Suppressor macrophage treated with lipopolysaccharide for 4 hours (primary cell): ENCODE results near the gene ABCF3.

Experiments
- DNase-seq: peaks from one replicate; pipeline ENCODE4 v3.0.0-alpha.2; 2020

Gene ABCF3

GRCh38 chr3:184168363-184169120, 17.5 kb upstream of the ABCF3 start:
- no peak for DNase-seq

GRCh38 chr3:184169896-184170875, 15.8 kb upstream of the ABCF3 start:
- no peak for DNase-seq

- no peak for DNase-seq
Measured at GRCh38 chr3:184171562-184171961, 14.4 kb upstream of the ABCF3 start.

- DNase-seq = no peak
Measured at GRCh38 chr3:184172681-184173373, 13.2 kb upstream of the ABCF3 start.

- no peak for DNase-seq
Measured at GRCh38 chr3:184173374-184173722, 12.7 kb upstream of the ABCF3 start.

GRCh38 chr3:184174284-184174645, 11.7 kb upstream of the ABCF3 start:
- no peak for DNase-seq

GRCh38 chr3:184174646-184175492, 11.1 kb upstream of the ABCF3 start, which contains the start of gene AP2M1:
TSS of gene AP2M1 (plus strand) at chr3:184174855. CDS start at chr3:184176994, 2,139 bp downstream.
- peak; percentile 99 for DNase-seq

GRCh38 chr3:184175506-184175905, 10.5 kb upstream of the ABCF3 start:
- DNase-seq = no peak

- DNase-seq = no peak
Measured at GRCh38 chr3:184175981-184176376, 10.0 kb upstream of the ABCF3 start.

- DNase-seq = peak; percentile 89
Measured at GRCh38 chr3:184176377-184177330, 9.3 kb upstream of the ABCF3 start.

- peak; percentile 55 for DNase-seq
Measured at GRCh38 chr3:184177331-184177731, 8.7 kb upstream of the ABCF3 start.

- DNase-seq = no peak
Measured at GRCh38 chr3:184177767-184178306, 8.2 kb upstream of the ABCF3 start.

- peak; percentile 65 for DNase-seq
Measured at GRCh38 chr3:184178521-184179138, 7.4 kb upstream of the ABCF3 start.

- peak; percentile 51 for DNase-seq
Measured at GRCh38 chr3:184180165-184180564, 5.8 kb upstream of the ABCF3 start.

GRCh38 chr3:184181596-184181995, 4.4 kb upstream of the ABCF3 start:
- DNase-seq = no peak

GRCh38 chr3:184183679-184184078, 2.3 kb upstream of the ABCF3 start:
- no peak for DNase-seq

GRCh38 chr3:184184546-184185230, 1.3 kb upstream of the ABCF3 start:
- no peak for DNase-seq

GRCh38 chr3:184185461-184186183, 377 bp upstream of the ABCF3 start:
- peak; percentile 100 for DNase-seq

- DNase-seq = no peak
Measured at GRCh38 chr3:184186902-184187207, 856 bp downstream of the ABCF3 start.
